ENCODE results near the gene ARTN. TPM values are rescaled to one million over a fixed set of nuclear protein-coding genes. Genes with fewer than 3 reads are reported as not detected.

Gene ARTN
- total RNA-seq, 1 donor from 2014 or later, result not detected

DNA sequence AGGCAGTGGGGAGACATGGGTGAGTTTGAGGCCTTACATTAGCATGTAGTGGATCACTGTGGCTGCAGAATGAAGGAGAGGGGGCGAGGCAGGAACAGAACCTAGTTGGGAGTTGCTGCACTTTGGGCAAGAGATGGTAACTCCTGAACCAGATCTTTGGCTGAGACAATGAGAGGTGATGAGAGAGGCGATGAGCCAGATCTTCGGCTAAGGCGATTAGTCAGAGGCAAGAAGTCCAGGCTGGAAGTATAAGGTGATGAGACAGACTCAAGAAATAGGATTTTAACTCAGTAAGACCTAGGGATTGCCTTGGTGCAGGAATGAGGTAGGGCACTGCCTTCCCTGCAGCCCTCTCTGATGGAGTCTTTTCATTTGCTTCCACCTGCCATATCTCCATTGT lies 9.1 kb upstream of the ARTN start:
- no peak for DNase-seq (ENCODE audit: low read depth in 2 of 2)

DNA sequence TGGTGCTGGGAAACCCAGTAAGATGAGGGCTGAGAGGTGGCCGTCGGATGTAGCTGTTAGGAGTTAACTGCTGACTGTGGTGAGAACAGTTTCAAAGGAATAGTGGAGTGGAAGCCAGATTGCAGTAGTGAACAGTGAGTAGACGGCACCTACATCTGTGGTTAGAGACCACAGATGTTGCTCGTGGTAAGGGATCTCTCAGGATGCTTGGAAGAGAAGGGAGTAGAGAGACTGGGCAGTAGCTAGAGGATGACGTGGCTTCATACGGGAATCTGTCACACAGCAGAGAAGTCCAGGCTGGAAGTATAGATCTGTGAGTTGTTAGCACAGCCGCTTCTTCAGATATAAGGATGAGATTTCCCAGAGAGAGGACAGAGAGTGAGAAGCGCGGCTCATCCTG lies 7.8 kb upstream of the ARTN start:
- no peak for DNase-seq (ENCODE audit: low read depth in 2 of 2)

DNA sequence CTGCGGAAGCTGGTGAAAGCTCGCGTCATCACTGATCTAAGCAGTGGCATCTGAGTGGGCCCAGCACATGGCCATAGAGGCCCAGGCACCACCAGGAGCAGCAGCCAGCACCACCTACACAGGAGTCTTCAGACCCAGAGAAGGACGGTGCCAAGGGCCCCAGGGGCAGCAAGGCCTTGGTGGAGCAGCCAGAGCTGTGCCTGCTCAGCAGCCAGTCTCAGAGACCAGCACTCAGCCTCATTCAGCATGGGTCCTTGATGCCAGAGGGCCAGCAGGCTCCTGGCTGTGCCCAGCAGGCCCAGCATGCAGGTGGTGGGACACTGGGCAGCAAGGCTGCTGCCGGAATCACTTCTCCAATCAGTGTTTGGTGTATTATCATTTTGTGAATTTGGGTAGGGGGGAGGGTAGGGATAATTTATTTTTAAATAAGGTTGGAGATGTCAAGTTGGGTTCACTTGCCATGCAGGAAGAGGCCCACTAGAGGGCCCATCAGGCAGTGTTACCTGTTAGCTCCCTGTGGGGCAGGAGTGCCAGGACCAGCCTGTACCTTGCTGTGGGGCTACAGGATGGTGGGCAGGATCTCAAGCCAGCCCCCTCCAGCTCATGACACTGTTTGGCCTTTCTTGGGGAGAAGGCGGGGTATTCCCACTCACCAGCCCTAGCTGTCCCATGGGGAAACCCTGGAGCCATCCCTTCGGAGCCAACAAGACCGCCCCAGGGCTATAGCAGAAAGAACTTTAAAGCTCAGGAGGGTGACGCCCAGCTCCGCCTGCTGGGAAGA lies 3.2 kb upstream of the ARTN start:
- DNase-seq (ENCODE audit: low read depth in 2 of 2), result peak in 1 of 2 donors; percentile 19

DNA sequence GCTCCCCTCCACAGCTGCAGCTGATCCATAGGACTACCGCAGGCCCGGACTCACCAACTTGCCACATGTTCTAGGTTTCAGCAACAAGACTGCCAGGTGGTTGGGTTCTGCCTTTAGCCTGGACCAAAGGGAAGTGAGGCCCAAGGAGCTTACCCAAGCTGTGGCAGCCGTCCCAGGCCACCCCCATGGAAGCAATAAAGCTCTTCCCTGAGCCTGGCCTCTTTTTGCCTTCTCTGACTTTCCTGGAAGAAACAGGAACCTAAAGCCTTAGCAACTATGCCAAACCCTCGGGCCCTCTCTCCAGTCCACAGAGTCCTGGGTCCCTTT lies 2.7 kb upstream of the ARTN start:
- no peak for DNase-seq (ENCODE audit: low read depth in 2 of 2)

DNA sequence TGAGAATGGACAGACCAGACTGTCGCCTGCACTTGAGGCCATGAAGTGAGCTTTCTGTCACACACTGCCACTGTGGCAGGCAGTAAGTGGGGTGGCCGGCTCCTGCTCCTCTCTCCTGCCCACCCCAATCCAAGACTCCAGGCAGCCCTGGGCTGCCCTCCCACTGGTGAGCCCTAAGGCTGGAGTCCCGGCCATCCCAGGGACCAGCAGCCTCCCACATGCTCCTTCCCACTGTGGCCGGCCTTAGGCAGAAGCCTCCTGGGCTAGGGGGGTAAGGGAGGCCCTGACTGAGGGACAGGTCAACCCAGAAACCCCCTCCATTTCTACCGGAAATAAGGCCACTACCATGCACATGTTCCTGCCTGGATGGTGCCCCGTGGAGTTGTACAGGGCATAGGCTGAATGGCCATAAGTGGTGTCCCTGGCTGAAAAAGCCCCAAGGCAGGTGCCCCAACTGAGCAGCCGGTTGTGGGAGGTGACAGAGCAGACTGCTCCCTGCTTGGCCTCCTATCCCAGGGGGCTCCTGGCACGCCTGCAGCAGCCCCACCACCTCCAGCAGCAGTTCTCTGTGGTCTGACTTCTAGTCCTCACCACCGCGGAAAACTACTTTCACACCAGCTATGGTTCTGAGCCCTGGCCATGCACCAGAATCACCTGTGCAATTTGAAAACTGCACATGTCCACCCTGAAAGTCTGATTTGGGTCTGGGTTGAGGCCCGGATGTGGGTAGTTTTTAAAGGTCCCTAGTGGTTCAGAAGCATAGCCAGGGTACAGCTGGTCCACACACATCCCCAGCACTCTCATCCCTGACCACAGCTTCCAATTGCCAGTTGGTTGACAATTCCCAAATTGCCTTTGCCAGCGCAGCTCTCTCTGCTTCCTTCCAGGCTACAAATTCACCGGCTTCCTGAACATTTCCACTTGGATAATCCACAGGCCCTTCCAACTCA lies 1.6 kb upstream of the ARTN start:
- DNase-seq (ENCODE audit: low read depth in 2 of 2), result no peak

DNA sequence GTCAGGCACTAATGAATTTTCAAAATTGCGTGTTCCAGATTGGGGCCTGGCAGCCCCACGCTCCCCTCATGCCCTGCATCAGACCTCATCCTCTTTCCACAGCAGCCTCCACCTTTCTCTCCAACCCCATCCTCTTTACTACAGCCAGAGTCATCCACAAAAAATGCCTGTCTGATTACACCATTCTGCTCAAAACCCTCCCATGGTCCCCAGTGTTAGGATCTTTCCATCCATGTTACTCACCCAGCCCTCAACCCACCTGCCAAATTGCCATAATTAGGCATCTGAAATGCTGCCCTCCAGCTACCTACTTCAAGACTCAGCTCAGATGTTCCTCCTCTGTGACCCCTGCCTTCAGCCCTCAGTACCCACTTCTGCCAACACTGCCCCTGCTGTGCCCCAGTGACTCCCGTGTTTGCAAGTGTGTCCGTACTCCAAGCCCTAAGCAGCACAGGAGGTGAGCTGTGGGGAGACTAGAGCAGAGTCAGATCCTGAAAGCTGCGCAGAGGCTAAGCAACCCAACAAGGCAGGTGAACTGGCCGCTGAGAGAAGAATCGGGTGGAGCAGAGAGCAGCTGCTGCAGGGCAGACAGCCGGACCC lies 715 bp upstream of the ARTN start:
- DNase-seq (ENCODE audit: low read depth in 2 of 2), result no peak

DNA sequence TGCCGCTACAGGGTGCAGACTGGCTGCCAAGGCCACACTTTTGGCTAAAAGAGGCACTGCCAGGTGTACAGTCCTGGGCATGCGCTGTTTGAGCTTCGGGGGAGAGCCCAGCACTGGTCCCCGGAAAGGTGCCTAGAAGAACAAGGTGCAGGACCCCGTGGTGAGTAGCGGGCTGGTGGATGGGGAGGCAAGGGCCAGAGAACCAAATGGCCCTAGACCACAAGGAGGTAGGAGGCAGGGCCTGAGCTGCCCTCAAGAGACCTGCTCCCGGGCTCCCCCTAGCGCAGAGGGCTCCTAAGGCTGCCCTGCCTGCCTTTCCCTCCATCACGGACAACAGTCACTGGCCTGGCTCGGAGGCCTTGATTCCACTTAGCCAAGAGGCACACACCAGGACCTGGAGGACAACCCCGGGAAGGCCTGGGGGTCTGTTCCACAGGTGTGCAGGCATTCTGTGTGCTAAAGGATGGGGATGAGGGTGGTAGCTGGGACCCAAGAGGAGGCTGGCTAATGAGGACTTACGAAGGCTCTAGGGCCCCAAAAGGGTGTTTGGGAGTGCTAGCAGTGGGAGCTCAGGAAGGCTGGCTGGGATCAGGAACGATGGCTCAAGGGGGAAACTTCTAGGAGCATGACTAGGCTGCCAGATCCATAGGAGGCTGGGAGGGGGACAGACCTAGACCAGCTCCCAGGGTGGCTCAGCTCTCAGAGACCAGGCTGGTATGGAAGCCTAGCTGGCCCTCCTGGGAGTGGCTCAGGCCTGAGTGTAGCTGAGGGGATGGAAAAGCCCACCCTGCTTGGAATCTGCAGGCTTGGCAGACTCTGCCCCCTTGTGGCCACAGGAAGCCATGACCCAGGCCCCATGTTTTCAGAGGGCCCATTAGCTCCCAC lies 742 bp downstream of the ARTN start:
- DNase-seq (ENCODE audit: low read depth in 2 of 2), result peak; percentile 22 to 62

DNA sequence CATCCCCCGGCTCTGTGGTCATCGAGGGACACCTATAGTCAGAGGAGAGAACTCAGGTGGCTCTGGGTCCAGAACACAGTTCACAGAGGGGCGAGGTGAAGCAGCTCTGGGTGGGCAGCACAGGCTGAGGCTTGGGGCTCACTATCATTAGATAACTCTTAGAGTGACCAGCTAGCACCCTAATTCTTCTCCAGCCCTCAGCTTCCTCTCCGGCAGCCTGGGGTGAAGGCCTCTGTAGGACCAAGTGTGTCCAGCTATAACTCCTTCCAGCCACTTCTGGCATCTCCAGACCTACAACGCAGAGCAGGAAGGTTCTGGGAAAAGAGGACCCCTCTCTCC lies 1.4 kb downstream of the ARTN start:
- no peak for DNase-seq (ENCODE audit: low read depth in 2 of 2)

DNA sequence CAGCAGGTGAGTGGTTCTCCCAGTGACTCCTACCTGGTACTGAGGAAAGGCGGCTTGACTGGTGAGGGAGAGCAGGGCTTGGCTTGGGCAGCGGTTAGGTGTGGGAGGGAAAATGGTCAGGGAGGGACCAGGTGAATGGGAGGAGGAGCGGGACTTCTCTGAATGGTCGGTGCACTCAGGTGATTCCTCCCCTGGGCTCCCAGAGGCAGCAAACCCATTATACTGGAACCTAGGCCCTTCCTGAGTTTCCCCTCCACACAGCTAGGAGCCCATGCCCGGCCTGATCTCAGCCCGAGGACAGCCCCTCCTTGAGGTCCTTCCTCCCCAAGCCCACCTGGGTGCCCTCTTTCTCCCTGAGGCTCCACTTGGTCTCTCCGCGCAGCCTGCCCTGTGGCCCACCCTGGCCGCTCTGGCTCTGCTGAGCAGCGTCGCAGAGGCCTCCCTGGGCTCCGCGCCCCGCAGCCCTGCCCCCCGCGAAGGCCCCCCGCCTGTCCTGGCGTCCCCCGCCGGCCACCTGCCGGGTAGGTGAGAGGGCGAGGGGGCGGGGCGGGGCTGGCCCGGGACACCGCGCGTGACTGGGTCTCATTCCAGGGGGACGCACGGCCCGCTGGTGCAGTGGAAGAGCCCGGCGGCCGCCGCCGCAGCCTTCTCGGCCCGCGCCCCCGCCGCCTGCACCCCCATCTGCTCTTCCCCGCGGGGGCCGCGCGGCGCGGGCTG lies 2.3 kb downstream of the ARTN start:
- DNase-seq (ENCODE audit: low read depth in 2 of 2), result no peak

DNA sequence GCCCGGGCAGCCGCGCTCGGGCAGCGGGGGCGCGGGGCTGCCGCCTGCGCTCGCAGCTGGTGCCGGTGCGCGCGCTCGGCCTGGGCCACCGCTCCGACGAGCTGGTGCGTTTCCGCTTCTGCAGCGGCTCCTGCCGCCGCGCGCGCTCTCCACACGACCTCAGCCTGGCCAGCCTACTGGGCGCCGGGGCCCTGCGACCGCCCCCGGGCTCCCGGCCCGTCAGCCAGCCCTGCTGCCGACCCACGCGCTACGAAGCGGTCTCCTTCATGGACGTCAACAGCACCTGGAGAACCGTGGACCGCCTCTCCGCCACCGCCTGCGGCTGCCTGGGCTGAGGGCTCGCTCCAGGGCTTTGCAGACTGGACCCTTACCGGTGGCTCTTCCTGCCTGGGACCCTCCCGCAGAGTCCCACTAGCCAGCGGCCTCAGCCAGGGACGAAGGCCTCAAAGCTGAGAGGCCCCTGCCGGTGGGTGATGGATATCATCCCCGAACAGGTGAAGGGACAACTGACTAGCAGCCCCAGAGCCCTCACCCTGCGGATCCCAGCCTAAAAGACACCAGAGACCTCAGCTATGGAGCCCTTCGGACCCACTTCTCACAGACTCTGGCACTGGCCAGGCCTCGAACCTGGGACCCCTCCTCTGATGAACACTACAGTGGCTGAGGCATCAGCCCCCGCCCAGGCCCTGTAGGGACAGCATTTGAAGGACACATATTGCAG lies 3.0 kb downstream of the ARTN start:
- DNase-seq (ENCODE audit: low read depth in 2 of 2), result peak in 1 of 2 donors; percentile 57

DNA sequence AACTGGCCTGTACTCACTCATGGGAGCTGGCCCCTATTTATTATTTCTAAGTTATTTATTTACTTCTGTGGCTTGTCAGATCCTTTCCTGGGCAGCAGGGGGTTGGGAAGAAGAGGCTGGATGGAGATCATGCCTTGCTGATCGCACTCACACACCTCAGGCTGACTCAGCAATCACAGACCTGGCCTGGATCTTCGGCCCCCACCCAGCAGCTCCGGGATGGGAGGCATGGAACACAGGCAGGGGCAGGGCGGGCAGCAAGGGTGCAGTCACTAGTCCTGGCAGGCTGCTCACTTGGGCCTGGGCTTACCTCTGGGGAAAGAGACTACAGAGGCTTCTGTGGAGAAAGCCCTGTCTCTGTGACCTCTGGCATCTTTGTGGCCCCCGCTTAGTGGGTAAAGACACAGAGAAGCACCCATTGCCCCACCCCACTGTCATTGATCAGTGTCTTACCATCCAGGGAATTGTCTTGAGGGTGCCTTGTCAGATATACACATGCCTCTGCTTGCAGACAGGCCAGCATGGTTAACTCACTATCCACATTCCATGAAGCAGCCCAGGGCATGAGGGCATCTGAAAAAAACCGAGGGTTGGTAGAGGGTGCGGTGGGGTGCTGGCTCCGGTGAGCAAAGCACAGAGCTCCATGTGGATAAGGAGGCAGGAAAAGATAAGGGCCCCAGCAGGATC lies 3.7 kb downstream of the ARTN start:
- no peak for DNase-seq (ENCODE audit: low read depth in 2 of 2)

DNA sequence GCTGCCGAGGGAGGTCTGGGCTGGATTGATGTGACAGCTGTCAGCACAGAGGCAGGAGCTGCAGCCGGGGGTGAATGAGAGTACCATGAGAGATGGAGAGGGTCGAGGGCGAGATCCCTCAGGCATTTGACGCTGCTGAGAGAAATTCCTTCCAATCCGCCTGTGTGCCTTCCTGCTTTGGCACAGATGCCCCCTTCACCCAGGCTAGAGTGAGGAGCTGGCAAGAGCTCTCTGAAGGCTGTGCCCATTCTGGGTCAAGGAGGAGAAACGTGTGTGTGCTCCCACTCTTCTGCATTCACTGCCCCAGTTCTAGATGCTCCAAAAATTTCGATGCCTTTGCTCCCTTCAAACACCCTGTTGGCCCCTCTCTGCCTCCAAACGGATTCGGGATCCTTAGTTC lies 4.8 kb downstream of the ARTN start:
- no peak for DNase-seq (ENCODE audit: low read depth in 2 of 2)

DNA sequence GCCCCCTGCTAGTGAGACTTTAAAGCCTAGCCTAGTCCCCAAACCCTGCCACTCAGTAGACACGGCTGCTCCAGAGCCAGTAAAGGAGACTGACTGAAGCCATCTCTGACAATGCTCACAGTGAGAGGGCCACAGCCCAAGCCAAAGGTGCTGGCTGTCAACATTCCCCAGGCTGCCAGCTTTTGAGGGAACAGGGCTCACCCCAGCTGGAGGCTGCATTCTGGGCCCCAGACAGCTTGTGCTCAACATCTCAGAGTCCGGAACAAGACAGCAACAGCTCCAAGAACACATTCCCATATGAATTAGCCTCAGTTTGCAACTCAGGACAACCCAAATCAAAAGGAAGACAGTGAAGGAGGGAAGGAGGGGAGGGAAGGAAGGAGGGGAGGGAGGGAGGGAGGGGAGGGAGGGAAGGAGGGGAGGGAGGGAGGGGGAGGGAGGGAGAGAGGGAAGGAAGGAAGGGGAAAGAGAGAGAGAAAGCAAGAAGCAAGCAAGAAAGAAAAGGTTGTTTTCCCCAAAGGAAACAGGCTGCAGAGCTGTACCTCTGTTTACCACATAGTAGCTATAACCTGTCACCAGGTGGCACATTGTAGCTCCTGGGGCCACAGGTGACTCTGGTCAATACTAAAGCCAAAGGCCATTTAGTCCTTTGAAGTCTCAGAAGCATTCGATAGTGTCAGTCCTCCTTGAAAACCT lies 5.4 kb downstream of the ARTN start:
- no peak for DNase-seq (ENCODE audit: low read depth in 2 of 2)

DNA sequence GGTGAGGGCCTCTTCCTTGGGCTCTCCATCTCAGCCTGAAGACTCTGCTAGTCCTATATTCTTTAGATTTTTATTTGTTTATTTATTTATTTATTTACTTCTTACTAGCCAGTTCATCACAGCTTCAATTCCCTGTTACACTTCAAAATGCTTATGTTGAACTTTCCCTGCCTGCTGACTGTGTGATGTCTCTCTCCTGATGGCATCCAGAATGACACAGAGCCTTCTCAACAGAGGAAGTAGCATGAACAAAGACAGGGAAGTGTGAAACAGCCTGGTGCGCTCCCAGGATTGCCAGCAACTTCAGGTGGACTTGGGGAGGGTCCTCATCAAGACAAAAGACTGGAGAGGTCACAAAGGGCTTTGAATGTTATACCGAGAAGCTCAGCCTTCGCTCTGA lies 8.8 kb downstream of the ARTN start:
- DNase-seq (ENCODE audit: low read depth in 2 of 2), result no peak

DNA sequence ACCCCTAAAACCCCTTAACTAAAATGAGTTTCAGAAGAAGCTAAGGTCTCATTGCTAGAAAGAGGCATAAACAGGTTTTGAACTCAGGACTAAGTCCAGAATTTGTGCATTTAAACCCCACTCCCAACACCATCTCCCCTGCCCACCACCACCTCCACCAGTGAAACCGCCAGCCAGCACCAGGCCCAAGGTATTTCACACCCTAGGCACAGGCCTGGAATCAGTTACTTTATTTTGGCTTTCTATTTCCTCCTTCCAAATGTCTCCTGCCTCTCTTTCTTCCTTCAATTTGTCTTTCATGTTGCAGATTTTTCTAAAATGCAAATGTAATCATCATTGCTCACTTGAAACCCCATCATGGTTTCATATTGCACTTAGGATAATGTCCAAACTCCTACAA lies 11.3 kb downstream of the ARTN start:
- no peak for DNase-seq (ENCODE audit: low read depth in 2 of 2)

DNA sequence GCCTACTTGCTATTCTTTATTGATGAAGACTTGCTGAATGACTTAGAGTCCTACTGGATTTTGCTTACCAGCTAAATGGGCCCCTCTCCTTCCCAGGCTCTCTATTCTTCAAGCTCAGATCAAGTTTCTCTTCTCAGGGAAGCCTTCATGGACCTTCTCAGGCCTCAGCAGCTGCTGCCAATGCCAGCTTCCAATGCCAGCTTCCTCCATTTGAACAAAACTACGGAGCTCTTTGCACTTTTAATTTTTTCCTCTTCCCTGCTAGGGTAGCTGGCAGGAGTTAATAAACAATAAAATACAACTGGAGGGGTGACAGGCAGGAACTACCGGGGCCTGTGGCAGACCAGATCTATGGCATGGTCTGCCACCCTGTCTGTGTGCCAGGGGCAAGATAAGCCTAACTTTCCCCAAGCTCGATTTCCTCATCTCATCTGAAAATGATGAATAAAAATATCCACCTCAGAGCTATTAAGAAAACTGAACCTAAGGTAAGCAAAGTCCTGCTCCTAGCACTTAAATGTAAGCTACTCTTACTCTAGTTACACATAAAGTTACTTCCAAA lies 12.2 kb downstream of the ARTN start:
- DNase-seq (ENCODE audit: low read depth in 2 of 2), result no peak

DNA sequence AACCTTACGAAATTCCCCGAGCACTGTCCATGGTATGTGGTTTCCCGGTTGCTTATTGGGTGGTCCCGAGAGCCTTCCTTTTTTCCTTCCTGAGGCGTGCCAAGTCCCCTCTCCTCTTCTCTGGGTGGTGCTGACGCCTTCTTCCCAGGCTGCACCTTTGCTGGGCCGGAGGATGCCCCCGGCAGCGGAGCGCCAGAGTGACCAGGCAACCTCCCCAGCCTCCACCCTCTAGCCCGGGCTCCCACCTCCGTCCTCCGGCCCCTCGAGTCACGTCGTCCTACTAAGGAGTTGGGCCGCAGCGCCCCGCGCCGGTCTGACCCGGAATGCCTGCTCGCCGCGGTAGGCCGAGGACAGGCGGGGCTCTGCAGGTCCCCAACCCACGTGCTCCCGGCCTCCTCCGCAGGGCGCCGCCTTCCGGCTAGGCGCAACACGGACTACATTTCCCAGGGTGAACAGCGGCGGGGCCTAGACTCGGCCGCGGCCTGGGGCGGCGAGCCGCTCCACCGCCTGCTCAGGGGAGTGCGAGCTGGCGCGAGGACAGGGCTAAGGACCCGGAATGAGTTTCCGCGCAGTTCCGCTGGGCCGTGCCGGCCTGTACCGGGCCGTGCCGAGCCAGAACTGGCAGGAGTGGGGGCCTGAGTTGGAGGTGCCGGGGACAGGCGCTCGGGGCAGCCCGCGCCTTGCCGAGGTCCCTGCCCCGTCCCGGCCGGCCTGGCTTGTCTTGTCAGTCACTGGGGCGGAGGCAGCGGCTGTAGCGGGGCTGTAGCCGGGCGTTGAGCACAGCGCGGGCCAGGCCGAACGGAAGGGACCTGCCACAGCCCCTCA lies 12.8 kb downstream of the ARTN start, which contains the start of gene IPO13:
Gene IPO13, plus strand, starts transcription at position 715 of the 825 bp plus-strand sequence. CDS start 651 bp downstream, outside the sequence.
- peak; percentile 87 to 96 for DNase-seq (ENCODE audit: low read depth in 2 of 2)
